ENCODE measurements around the gene ZNF574.

ZNF574 gene

DNA sequence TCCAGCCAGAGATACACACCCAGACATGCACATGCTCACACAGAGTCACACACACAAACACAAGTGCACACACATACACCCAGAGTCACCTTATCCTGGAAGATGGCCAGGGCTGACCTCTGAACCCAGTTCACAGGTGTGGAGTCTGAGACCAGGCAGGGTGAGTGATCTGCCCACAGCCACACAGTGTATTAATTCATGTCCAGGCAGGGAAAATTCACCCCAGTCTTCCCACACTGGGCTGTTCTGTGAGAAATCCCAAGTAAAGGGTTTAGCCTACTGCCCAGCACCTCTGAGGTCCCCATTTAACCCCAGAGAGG lies 54.2 kb downstream of the ZNF574 start:
- no peak for DNase-seq

All from NCI-H1105 treated with DMSO at 0.1 percent for 48 hours (cell line).